ENCODE data around the gene SIX4.

The SIX4 gene

DNA sequence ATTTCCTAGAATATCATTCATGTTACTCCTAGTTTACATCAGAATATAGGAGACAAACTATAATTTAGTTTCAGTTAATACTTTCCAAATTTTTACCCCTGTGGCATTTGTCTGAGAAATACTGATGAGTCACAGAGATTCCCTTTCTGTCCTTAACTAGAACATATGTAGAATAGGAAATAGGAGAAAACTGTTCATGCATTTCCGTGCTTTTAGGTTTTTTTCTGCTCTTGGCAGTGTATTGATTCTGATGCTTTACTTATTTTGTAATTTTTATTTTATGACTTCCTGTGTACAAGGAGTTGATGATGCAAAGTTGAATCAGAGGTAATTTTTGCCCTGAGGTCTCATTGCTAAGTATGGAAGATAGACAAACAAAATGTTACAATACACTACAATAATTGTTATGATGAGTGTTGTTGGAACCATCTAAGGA is 33.4 kb upstream of the SIX4 start:
- DNase-seq (ENCODE audit: insufficient read length, low spot score) (no peak), FAIRE-seq (no peak)
- TF ChIP-seq CTCF (IDR thresholded peaks at IDR 0.05; ENCODE audit: insufficient read depth, missing control alignments), result no peak

DNA sequence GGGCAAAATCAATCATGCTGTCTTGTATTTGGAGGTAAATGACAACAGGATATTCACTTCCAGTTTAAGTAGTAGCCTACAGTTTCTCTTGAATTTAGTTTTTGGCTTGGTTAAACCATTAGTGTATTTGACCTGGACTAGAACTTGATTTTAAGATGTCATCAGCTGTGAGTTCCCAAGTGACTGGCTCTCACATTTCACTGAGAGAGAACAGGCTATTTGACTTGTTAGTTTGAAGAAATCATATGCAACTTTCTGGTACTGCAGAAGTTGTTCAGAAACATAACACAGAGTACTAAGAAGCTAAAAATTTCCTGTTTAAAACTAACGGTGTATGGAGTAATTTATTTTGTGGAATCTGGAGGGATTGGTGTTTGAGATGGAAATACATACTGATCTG is 32.7 kb upstream of the SIX4 start:
- FAIRE-seq, result no peak

GRCh38 chr14:60753264-60754119 is 29.3 kb upstream of the SIX4 start:
- TF ChIP-seq CTCF (IDR thresholded peaks at IDR 0.05; ENCODE audit: insufficient read depth, missing control alignments), result no peak
- FAIRE-seq, result no peak

More for the DNA sequence above, 32.7 kb upstream of the SIX4 start:
- no peak for TF ChIP-seq CTCF (IDR thresholded peaks at IDR 0.05; ENCODE audit: insufficient read depth, missing control alignments)
- DNase-seq (ENCODE audit: insufficient read length, low spot score), result no peak

GRCh38 chr14:60744566-60744965 is 20.4 kb upstream of the SIX4 start:
- no peak for FAIRE-seq
- no peak for TF ChIP-seq CTCF (IDR thresholded peaks at IDR 0.05; ENCODE audit: insufficient read depth, missing control alignments)
- no peak for DNase-seq (ENCODE audit: insufficient read length, low spot score)

More at GRCh38 chr14:60753264-60754119, 29.3 kb upstream of the SIX4 start:
- no peak for DNase-seq (ENCODE audit: insufficient read length, low spot score)

- no peak for DNase-seq (ENCODE audit: insufficient read length, low spot score)
- FAIRE-seq, result no peak
- TF ChIP-seq CTCF (IDR thresholded peaks at IDR 0.05; ENCODE audit: insufficient read depth, missing control alignments), result no peak
Observed at GRCh38 chr14:60738843-60739508, 14.8 kb upstream of the SIX4 start.

GRCh38 chr14:60736494-60736893 is 12.3 kb upstream of the SIX4 start:
- DNase-seq (ENCODE audit: insufficient read length, low spot score) (no peak), FAIRE-seq (no peak)
- TF ChIP-seq CTCF (IDR thresholded peaks at IDR 0.05; ENCODE audit: insufficient read depth, missing control alignments), result no peak

- FAIRE-seq (no peak), DNase-seq (ENCODE audit: insufficient read length, low spot score) (no peak)
- no peak for TF ChIP-seq CTCF (IDR thresholded peaks at IDR 0.05; ENCODE audit: insufficient read depth, missing control alignments)
Observed at GRCh38 chr14:60735416-60735815, 11.3 kb upstream of the SIX4 start.
